HS-5 (cell line): ENCODE data around the gene PRKCA.

Experiments used
- DNase-seq: peaks from one replicate; pipeline ENCODE4 v3.0.0-alpha.2; 2012; ENCODE audit warnings: low read depth

Gene PRKCA

GRCh38 chr17:66547151-66547865 is 244.9 kb downstream of the PRKCA start:
- DNase-seq = no peak

GRCh38 chr17:66548158-66548557 is 245.7 kb downstream of the PRKCA start:
- no peak for DNase-seq

GRCh38 chr17:66548659-66549310 is 246.4 kb downstream of the PRKCA start:
- no peak for DNase-seq

GRCh38 chr17:66549311-66549704 is 246.9 kb downstream of the PRKCA start:
- peak; percentile 64 for DNase-seq

- DNase-seq = peak; percentile 85
Observed at GRCh38 chr17:66549731-66550207, 247.4 kb downstream of the PRKCA start.

GRCh38 chr17:66551839-66552238 is 249.4 kb downstream of the PRKCA start:
- no peak for DNase-seq

- no peak for DNase-seq
Observed at GRCh38 chr17:66552371-66552770, 250.0 kb downstream of the PRKCA start.

GRCh38 chr17:66555605-66556004 is 253.2 kb downstream of the PRKCA start:
- no peak for DNase-seq

- no peak for DNase-seq
Observed at GRCh38 chr17:66557200-66557599, 254.8 kb downstream of the PRKCA start.

- no peak for DNase-seq
Observed at GRCh38 chr17:66557886-66558285, 255.5 kb downstream of the PRKCA start.

- no peak for DNase-seq
Observed at GRCh38 chr17:66560691-66561090, 258.3 kb downstream of the PRKCA start.

GRCh38 chr17:66562119-66562518 is 259.7 kb downstream of the PRKCA start:
- no peak for DNase-seq

GRCh38 chr17:66564992-66565465 is 262.6 kb downstream of the PRKCA start:
- DNase-seq = no peak

GRCh38 chr17:66567234-66568170 is 265.1 kb downstream of the PRKCA start:
- peak; percentile 83 for DNase-seq

GRCh38 chr17:66569572-66569971 is 267.2 kb downstream of the PRKCA start:
- DNase-seq = no peak

GRCh38 chr17:66570447-66571195 is 268.2 kb downstream of the PRKCA start:
- DNase-seq = no peak

- no peak for DNase-seq
Observed at GRCh38 chr17:66571745-66572144, 269.3 kb downstream of the PRKCA start.

- DNase-seq = no peak
Observed at GRCh38 chr17:66573078-66573477, 270.7 kb downstream of the PRKCA start.

- DNase-seq = no peak
Observed at GRCh38 chr17:66574123-66574522, 271.7 kb downstream of the PRKCA start.

- DNase-seq = no peak
Observed at GRCh38 chr17:66576473-66576872, 274.1 kb downstream of the PRKCA start.

GRCh38 chr17:66577041-66577440 is 274.6 kb downstream of the PRKCA start:
- no peak for DNase-seq
